Dendritic cell treated with granulocyte-macrophage colony-stimulating factor and Interleukin-4, amounts not matched to agents 40 ng/mL and 50 ng/mL, for 4 days (primary cell): Measurements from ENCODE around the gene TXNDC17.
A peak's percentile ranks its signal among the peaks of the same experiment; 100 is the strongest.
"Not testable (repeated sequence)": the region's sequence is repeated elsewhere in the genome, so short reads cannot be mapped to it uniquely, and the experiment has no call there.

ENCODE experiments used
- H3K27ac Mint-ChIP-seq: one replicate; pipeline ENCODE4 v1.8.0; 2022; ENCODE audit warnings: mild to moderate bottlenecking, mixed read lengths
- H3K27me3 Mint-ChIP-seq: one replicate; pipeline ENCODE4 v1.8.0; 2022; ENCODE audit warnings: mild to moderate bottlenecking, mixed read lengths
- H3K36me3 Mint-ChIP-seq: one replicate; pipeline ENCODE4 v1.8.0; 2022; ENCODE audit warnings: low read depth, mixed read lengths
- H3K4me1 Mint-ChIP-seq: one replicate; pipeline ENCODE4 v1.8.0; 2022; ENCODE audit warnings: low read depth, mixed read lengths
- H3K4me3 Mint-ChIP-seq: one replicate; pipeline ENCODE4 v1.8.0; 2022; ENCODE audit warnings: mild to moderate bottlenecking, moderate library complexity, mixed read lengths
- H3K9me3 Mint-ChIP-seq: one replicate; pipeline ENCODE4 v1.8.0; 2022; ENCODE audit warnings: mixed read lengths
- intact Hi-C: fragments of 100-400 bp; cut with micrococcal nuclease; formaldehyde crosslinking; loops from one replicate; pipeline ENCODE4 v1.15.0; 2022

TXNDC17 gene

GRCh38 chr17:6640536-6641246 is at the start of gene TXNDC17, which contains the start of gene KIAA0753:
Gene TXNDC17 (plus strand): TSS chr17:6641060. CDS start chr17:6641083, 23 bp downstream.
Gene KIAA0753 (minus strand): TSS chr17:6640711. CDS start chr17:6635103, 5,608 bp downstream.
- intact Hi-C loops = loop anchor here (10.0 kb wide), 1 partner anchor 374 kb away; the partner anchor contains the start of gene RNASEK
- Mint-ChIP-seq H3K4me1 (peaks cover 48% of the 10 kb centered on the region), H3K27me3 (peaks cover 3% of the 10 kb centered on the region), H3K9me3 (no peaks in the 10 kb centered on the region), H3K4me3 (peak within 1 kb of the TSS; percentile 93), H3K36me3 (peaks cover 73% of the 10 kb centered on the region), H3K27ac (peak within 1 kb of the TSS; percentile 89)

- intact Hi-C loops = no loop called here
- Mint-ChIP-seq H3K27me3 (no peaks in the 10 kb centered on the region), H3K4me3 (no peak overlapping the region), H3K4me1 (peaks cover 29% of the 10 kb centered on the region), H3K36me3 (peaks cover 93% of the 10 kb centered on the region), H3K27ac (peak overlapping the region; percentile 1), H3K9me3 (peaks cover 9% of the 10 kb centered on the region)
Measured at GRCh38 chr17:6591599-6592158, 49.2 kb upstream of the TXNDC17 start.

GRCh38 chr17:6592173-6592572 is 48.7 kb upstream of the TXNDC17 start:
- intact Hi-C loops = no loop called here
- Mint-ChIP-seq H3K4me1 (peaks cover 29% of the 10 kb centered on the region), H3K4me3 (no peak overlapping the region), H3K36me3 (peaks cover 88% of the 10 kb centered on the region), H3K27me3 (no peaks in the 10 kb centered on the region), H3K9me3 (peaks cover 9% of the 10 kb centered on the region), H3K27ac (peak overlapping the region; percentile 1)

DNA sequence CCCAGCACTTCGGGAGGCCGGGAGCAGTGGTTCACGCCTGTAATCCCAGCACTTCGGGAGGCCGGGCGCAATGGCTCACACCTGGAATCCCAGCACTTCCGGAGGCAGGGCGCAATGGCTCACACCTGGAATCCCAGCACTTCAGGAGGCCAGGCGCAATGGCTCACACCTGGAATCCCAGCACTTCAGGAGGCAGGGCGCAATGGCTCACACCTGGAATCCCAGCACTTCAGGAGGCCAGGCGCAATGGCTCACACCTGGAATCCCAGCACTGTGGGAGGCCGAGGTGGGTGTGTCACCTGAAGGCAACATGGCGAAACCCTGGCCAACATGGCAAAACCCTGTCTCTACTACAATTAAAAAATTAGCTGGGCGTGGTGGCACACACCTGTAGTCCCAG is 47.5 kb upstream of the TXNDC17 start:
- intact Hi-C loops, H3K27me3 Mint-ChIP-seq, H3K4me3 Mint-ChIP-seq, H3K27ac Mint-ChIP-seq, H3K9me3 Mint-ChIP-seq: not testable (repeated sequence)
- Mint-ChIP-seq H3K4me1 (peaks cover 29% of the 10 kb centered on the region), H3K36me3 (peaks cover 76% of the 10 kb centered on the region)

GRCh38 chr17:6596081-6596480 is 44.8 kb upstream of the TXNDC17 start:
- Mint-ChIP-seq H3K4me3 (no peak overlapping the region), H3K27me3 (no peaks in the 10 kb centered on the region), H3K4me1 (peaks cover 32% of the 10 kb centered on the region), H3K36me3 (peaks cover 62% of the 10 kb centered on the region), H3K9me3 (no peaks in the 10 kb centered on the region), H3K27ac (no peak overlapping the region)
- intact Hi-C loops = no loop called here

- intact Hi-C loops = no loop called here
- Mint-ChIP-seq H3K4me3 (no peak overlapping the region), H3K27me3 (no peaks in the 10 kb centered on the region), H3K4me1 (peaks cover 36% of the 10 kb centered on the region), H3K36me3 (peaks cover 61% of the 10 kb centered on the region), H3K27ac (no peak overlapping the region), H3K9me3 (no peaks in the 10 kb centered on the region)
Measured at GRCh38 chr17:6596511-6596910, 44.3 kb upstream of the TXNDC17 start.

DNA sequence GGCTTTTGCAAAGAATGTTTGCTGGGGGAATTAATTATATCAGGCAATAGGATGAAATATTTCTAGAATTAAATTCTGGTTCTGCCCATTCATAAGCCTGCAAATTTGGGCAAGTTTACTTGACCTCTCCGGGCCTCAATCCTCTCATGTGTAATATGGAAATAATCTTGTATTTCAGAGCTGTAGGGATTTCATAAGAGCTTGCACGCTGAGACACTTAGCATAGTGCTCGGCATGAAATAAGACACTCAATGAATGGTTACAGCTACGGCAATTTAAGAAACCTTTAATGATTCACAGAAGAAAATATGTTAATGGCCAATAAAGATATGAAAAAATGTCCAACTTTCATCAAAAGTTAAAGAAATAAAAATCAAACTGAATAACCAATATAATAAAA is 43.9 kb upstream of the TXNDC17 start:
- intact Hi-C loops = no loop called here
- H3K36me3 Mint-ChIP-seq = peaks cover 60% of the 10 kb centered on the region
- H3K4me3 Mint-ChIP-seq = no peak overlapping the region
- no peak overlapping the region for H3K27ac Mint-ChIP-seq
- peaks cover 37% of the 10 kb centered on the region for H3K4me1 Mint-ChIP-seq
- H3K9me3 Mint-ChIP-seq = no peaks in the 10 kb centered on the region
- H3K27me3 Mint-ChIP-seq = no peaks in the 10 kb centered on the region

GRCh38 chr17:6597727-6598126 is 43.1 kb upstream of the TXNDC17 start:
- Mint-ChIP-seq H3K4me1 (peaks cover 37% of the 10 kb centered on the region), H3K27ac (no peak overlapping the region), H3K4me3 (no peak overlapping the region), H3K27me3 (no peaks in the 10 kb centered on the region), H3K9me3 (no peaks in the 10 kb centered on the region), H3K36me3 (peaks cover 60% of the 10 kb centered on the region)
- intact Hi-C loops = no loop called here

DNA sequence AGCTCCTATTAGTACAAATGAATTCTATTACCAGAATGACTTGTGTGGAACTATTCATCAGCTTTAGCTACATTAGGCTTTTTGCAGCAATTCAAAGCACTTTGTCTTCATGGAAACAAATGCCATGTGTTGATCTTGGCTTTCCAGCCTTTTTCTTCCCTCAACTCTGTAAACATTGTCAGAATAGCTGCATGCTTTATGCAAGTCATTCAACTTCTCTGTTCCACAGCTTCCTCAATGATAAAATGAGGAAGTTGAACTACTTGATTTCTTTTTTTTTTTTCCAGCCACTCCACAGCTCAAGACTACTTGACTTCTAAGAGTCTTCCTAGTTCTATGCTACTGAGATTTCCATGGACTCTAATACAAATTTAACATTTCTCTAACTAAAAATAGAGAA is 41.5 kb upstream of the TXNDC17 start:
- peaks cover 42% of the 10 kb centered on the region for H3K4me1 Mint-ChIP-seq
- peaks cover 60% of the 10 kb centered on the region for H3K36me3 Mint-ChIP-seq
- peak overlapping the region; percentile 65 for H3K27ac Mint-ChIP-seq
- no peaks in the 10 kb centered on the region for H3K27me3 Mint-ChIP-seq
- no peaks in the 10 kb centered on the region for H3K9me3 Mint-ChIP-seq
- no peak overlapping the region for H3K4me3 Mint-ChIP-seq
- intact Hi-C loops = no loop called here

DNA sequence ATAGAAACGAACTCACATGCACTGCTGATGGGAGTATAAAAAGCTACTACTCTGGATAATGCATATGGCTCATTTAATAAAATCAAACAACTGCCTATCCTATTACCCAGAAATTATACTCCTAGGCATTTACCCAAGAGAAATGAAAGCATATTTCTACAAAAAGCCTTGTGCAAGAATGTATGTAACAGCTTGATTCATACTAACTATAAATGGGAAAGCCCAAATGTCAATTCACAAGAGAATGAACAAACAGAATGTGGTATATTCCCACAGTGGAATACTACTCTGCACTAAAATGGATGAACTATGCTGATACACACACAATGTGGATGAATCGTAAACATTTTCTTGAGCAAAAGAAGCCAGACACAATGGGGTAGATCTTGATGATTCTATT is 38.7 kb upstream of the TXNDC17 start:
- Mint-ChIP-seq H3K27ac (no peak overlapping the region), H3K9me3 (no peaks in the 10 kb centered on the region), H3K36me3 (peaks cover 68% of the 10 kb centered on the region), H3K4me1 (peaks cover 42% of the 10 kb centered on the region), H3K4me3 (no peak overlapping the region), H3K27me3 (no peaks in the 10 kb centered on the region)
- intact Hi-C loops = no loop called here

GRCh38 chr17:6603744-6604325 is 37.0 kb upstream of the TXNDC17 start:
- Mint-ChIP-seq H3K36me3 (peaks cover 82% of the 10 kb centered on the region), H3K4me3 (no peak overlapping the region), H3K9me3 (no peaks in the 10 kb centered on the region), H3K27me3 (no peaks in the 10 kb centered on the region), H3K27ac (no peak overlapping the region), H3K4me1 (peaks cover 31% of the 10 kb centered on the region)
- intact Hi-C loops = no loop called here

- peaks cover 92% of the 10 kb centered on the region for H3K36me3 Mint-ChIP-seq
Measured at GRCh38 chr17:6605142-6605541, 35.7 kb upstream of the TXNDC17 start.

DNA sequence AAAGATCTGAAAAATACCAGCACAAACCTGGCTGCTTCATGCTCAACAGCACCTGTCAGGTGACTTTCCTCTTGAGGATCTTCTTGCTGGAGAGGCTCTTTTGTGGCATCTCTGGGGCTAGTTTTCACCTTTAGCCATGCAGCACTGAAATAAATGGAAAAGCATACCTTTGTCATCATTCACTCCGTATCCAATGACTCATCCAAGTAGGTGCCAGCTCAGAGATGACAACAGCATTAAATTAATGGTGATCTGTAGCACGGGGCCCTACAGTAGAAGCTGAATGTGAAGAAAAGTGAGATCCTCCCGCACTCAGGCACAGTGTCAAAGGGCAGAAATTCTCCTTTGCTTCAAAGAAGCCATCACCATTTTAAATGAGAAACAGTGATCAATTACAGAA is 32.5 kb upstream of the TXNDC17 start:
- Mint-ChIP-seq H3K27me3 (no peaks in the 10 kb centered on the region), H3K36me3 (peaks cover 87% of the 10 kb centered on the region), H3K9me3 (no peaks in the 10 kb centered on the region), H3K4me1 (no peaks in the 10 kb centered on the region), H3K4me3 (no peak overlapping the region), H3K27ac (no peak overlapping the region)
- intact Hi-C loops = no loop called here

More at GRCh38 chr17:6605142-6605541, 35.7 kb upstream of the TXNDC17 start:
- Mint-ChIP-seq H3K4me1 (peaks cover 25% of the 10 kb centered on the region), H3K27me3 (no peaks in the 10 kb centered on the region), H3K9me3 (no peaks in the 10 kb centered on the region), H3K4me3 (no peak overlapping the region), H3K27ac (no peak overlapping the region)
- intact Hi-C loops = no loop called here

GRCh38 chr17:6610011-6610410 is 30.8 kb upstream of the TXNDC17 start:
- H3K4me1 Mint-ChIP-seq = no peaks in the 10 kb centered on the region
- no peak overlapping the region for H3K27ac Mint-ChIP-seq
- H3K27me3 Mint-ChIP-seq = no peaks in the 10 kb centered on the region
- peaks cover 85% of the 10 kb centered on the region for H3K36me3 Mint-ChIP-seq
- no peak overlapping the region for H3K4me3 Mint-ChIP-seq
- intact Hi-C loops = no loop called here
- H3K9me3 Mint-ChIP-seq = no peaks in the 10 kb centered on the region
